GM20000 (cell line): ENCODE results near the gene LTBP1.

Experiments
- DNase-seq: peaks from one replicate; pipeline ENCODE4 v3.0.0; 2012; ENCODE audit warnings: low spot score
- CTCF ChIP-seq: IDR thresholded peaks from 2 replicates; pipeline ENCODE4 v1.5.1; 2012; ENCODE audit warnings: mild to moderate bottlenecking, control low read depth; ENCODE audit errors: extremely low read depth, missing control alignments

LTBP1 gene, protein sequence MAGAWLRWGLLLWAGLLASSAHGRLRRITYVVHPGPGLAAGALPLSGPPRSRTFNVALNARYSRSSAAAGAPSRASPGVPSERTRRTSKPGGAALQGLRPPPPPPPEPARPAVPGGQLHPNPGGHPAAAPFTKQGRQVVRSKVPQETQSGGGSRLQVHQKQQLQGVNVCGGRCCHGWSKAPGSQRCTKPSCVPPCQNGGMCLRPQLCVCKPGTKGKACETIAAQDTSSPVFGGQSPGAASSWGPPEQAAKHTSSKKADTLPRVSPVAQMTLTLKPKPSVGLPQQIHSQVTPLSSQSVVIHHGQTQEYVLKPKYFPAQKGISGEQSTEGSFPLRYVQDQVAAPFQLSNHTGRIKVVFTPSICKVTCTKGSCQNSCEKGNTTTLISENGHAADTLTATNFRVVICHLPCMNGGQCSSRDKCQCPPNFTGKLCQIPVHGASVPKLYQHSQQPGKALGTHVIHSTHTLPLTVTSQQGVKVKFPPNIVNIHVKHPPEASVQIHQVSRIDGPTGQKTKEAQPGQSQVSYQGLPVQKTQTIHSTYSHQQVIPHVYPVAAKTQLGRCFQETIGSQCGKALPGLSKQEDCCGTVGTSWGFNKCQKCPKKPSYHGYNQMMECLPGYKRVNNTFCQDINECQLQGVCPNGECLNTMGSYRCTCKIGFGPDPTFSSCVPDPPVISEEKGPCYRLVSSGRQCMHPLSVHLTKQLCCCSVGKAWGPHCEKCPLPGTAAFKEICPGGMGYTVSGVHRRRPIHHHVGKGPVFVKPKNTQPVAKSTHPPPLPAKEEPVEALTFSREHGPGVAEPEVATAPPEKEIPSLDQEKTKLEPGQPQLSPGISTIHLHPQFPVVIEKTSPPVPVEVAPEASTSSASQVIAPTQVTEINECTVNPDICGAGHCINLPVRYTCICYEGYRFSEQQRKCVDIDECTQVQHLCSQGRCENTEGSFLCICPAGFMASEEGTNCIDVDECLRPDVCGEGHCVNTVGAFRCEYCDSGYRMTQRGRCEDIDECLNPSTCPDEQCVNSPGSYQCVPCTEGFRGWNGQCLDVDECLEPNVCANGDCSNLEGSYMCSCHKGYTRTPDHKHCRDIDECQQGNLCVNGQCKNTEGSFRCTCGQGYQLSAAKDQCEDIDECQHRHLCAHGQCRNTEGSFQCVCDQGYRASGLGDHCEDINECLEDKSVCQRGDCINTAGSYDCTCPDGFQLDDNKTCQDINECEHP (N-terminal part only)

GRCh38 chr2:32946314-32947075, at the start of gene LTBP1:
TSS of gene LTBP1 (plus strand) at chr2:32946953. CDS start at chr2:32947325, 372 bp downstream.
- peak; percentile 83 for TF ChIP-seq CTCF
- DNase-seq, result peak; percentile 85

GRCh38 chr2:32900246-32900973, 46.3 kb upstream of the LTBP1 start:
- no peak for DNase-seq
- TF ChIP-seq CTCF, result no peak

- no peak for DNase-seq
- no peak for TF ChIP-seq CTCF
These were observed 45.4 kb upstream of the LTBP1 start for GRCh38 chr2:32901313-32901712.

- DNase-seq, result no peak
- no peak for TF ChIP-seq CTCF
These were observed 44.6 kb upstream of the LTBP1 start for GRCh38 chr2:32902174-32902573.

DNA sequence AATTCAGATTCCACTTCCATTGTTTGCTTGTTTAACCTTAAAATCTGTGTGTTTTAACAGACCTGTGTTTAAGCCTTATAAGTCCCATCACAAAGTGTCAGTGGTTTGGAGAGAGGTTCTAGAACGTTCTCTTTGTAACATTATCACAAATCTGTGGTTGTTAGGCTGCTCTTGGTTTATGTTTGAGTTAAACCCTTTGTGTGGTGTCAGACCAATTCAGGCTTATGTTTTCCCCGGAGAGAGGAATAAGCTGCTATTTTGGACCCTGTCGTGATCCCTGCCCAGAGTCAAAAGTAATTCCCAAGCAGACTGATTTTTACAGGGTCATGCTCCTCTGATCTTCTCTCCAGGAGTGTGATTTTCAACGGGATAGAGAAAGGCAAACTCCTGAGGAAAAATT, 43.8 kb upstream of the LTBP1 start:
- no peak for DNase-seq
- no peak for TF ChIP-seq CTCF

- DNase-seq, result no peak
- TF ChIP-seq CTCF, result no peak
These were observed 42.7 kb upstream of the LTBP1 start for GRCh38 chr2:32904074-32904473.
